Astrocyte of the hippocampus (primary cell): ENCODE results near the gene NELFE.
A peak's percentile ranks its signal among the peaks of the same experiment; 100 is the strongest.

Experiments
- DNase-seq: peaks from one replicate; pipeline ENCODE4 v3.0.0; 2011; ENCODE audit warnings: low read depth, low spot score

NELFE gene

DNA sequence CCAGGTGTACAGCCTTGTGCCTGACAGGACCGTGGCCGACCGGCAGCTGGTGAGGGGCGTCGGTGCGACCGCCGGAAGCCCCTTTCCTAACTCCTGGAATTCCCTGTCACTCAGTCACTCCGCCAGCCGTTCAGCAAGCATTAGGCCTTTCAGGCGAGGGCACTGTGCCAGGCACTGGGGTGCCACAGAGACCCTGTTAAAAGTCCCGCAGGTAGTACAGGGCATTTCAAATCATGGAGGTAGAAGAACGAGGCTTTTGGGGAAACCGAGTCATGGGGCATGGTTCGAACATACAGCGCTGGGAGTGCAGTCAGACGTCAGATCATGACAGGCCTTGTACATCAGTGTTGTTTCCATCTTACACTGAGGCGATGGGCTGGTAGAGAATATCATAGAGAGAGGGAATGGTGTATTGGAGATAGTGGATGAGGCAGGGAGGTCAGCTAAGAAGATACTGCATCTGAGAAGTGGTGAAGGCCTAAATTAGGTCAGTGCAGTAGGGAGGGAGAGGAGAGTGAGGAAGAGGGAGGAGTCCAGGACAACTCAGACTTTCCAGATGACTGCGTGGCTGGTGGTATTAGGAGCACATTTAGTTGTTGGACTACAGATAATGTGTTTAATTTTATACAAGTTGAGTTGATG is 14.1 kb upstream of the NELFE start:
- DNase-seq: peak; percentile 37

DNA sequence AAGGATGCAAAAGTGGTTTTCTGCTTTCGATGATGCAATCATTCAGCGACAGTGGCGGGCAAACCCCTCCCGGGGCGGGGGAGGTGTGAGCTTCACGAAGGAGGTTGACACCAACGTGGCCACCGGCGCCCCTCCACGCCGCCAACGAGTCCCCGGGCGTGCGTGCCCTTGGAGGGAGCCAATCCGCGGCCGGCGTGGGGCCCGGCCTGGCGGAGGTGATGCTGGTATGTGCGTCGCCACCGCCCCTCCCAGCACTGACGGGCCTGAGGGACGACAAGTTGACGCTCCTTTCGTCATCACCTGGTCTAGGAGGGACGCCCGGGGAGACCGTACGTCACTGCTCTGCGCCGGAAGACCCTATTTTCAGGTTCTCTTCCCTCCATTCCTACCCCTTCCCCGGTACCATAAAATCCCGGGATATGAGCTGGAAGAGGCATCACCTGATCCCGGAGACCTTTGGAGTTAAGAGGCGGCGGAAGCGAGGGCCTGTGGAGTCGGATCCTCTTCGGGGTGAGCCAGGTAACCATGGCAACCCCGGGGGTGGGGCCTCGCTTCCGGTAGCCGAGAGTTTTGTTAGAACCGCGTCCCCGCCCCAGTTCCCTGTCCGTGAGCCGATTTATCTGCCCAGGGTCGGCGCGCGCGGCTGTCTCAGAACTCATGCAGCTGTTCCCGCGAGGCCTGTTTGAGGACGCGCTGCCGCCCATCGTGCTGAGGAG is 13.4 kb upstream of the NELFE start, which contains the start of gene DXO:
Gene DXO (minus strand): TSS at position 146 of the 716 bp plus-strand sequence. CDS start 463 bp downstream, outside the sequence.
- DNase-seq: peak; percentile 99

DNA sequence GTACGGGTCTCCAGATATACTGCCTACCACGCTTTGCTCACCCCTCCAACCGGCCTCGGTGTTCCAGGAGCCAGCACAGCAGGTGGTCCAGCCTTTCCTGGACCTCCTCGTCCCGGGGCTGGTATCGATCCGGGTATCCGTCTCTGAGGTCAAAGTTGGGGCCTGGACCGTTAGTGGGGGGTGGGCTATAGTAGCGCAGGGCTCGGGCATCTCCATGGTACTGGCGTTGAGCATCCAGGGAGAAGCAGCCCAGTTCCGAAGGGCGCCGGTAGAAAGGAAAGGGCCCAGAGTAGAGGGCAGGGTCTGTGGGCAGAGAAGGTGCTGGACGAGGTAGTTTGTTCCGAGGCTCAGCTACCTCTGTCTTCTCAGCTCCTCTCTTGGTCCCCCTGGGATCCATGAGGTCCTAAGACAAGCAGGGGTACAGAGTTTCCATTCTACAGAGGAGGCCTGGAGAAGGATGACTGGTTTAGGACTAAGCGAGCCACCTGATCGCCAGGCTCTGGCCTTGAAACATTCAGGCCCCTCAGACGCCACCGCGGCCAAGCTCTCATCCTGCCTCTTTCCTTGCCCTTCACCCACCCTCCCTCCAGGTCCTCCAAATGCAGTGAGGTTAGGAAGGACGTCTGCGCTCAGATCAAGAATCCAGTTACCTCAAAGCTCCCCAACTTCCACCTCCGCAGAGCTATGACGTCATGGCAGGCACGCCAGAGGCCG is 12.7 kb upstream of the NELFE start:
- DNase-seq: no peak

DNA sequence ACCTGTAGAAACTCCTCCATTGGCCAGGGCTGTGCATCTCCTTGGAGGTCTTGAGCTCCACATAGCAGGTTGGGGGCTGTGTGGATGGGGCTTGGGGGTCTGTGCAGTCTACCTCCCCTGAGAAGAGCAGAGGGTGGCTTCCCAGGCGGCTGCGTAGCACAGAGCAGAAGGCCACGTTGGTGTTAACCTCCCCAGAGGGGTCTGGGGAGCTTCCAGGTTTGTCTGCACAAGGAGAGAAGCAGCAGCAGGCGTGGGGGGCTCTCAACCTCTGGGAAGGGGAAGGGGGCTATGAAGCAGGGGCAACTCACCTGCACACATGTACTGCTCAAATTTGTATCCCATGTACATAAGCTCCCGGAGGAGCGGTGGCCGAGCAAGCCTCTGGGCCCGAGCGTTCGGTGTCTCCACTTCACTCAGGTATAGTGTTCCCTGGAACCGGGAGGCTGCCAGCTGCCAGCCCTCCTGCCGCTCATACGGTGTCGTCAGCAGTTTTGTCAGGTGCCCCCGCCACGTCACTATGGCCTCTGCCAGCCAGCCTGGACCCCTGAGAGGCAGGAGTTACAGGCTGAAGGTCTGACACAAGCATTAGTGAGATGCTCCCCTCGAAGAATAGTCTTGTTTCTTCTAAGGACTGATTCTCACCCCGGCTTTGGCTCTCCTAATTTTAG is 12.0 kb upstream of the NELFE start:
- no peak for DNase-seq

DNA sequence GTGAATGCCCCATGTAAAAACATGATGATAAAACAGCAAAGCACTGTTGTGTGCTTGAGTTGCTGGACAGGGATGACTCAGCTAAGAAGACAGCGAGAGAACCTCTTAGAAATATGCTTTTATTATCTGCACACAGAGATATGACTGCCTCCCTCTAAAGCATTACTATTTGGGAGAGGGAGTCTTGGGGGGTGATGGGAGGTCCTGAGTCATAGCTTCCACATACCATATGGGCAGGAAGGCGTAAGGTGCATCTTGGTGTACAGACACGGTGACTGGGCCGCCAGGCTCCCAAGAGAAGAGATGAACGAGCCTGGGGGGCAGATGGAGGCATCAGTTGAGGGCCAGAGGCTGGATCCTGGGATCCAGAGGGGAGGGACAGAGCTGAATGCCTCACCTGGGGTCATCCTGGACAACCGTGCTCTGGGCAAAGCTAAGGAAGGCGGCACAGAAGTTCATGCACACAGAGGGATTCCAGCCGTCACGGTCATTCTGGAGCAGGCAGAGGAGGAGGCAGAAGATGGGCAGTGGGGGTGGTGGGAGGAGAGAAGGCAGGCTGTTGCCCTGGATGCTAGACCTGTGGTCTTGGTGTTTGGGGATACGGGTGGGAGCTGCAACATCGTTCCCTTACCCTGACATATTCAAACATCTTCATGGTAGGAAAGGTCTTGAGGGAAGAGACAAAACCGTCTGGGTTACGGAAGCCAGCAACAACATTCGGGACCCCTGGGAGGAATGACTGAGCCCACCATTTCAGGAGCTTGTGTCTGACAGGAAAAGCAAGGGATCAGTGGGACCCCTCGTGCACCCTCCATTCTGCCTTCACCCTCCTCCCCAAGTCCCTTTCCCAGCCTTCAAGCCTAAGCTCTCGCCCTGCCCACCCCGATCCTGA is 11.2 kb upstream of the NELFE start:
- peak; percentile 44 for DNase-seq

DNA sequence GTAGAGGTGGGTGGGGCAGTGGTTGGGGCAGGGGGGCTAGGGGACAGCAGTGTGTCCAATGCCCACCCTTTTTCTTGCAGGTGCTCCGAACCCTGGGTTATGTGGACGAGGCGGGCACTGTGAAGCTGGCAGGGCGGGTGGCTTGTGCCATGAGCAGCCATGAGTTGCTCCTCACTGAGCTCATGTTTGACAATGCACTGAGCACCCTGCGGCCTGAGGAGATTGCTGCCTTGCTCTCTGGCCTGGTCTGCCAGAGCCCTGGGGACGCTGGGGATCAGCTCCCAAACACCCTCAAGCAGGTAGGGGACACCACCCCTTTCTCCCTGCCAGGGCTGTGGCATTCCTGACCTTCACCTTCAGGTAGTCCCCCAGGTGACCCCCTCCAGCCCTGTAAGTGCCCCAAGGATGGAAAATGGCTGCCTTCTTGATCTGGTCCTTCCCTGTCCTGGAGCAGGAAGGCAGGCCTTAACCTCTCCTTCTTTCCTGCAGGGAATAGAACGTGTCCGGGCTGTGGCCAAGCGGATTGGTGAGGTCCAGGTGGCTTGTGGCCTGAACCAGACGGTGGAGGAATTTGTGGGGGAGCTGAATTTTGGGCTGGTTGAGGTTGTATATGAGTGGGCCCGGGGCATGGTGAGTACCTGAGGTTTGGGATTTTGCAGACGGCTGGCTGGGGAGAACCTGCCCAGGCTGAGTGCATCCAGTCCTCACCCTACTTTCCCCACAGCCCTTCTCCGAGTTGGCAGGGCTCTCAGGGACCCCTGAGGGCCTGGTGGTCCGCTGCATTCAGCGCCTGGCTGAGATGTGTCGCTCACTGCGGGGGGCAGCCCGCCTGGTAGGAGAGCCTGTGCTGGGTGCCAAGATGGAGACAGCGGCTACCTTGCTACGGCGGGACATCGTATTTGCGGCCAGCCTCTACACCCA is 10.3 kb upstream of the NELFE start:
- DNase-seq: no peak

DNA sequence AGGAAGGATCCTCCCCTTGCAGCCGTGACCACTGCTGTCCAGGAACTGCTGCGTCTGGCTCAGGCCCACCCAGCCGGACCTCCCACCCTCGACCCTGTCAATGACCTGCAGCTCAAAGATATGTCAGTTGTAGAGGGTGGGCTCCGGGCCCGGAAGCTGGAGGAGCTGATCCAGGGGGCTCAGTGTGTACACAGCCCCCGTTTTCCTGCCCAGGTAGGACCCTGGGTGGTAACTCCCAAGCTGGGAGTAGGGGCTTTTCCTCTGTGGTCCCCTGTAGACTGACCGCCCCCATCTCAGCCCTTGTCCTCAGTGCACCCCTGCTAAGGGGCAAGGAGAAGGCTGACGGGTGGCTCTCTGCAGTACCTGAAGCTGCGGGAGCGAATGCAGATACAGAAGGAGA is 9.6 kb upstream of the NELFE start:
- DNase-seq: no peak

DNA sequence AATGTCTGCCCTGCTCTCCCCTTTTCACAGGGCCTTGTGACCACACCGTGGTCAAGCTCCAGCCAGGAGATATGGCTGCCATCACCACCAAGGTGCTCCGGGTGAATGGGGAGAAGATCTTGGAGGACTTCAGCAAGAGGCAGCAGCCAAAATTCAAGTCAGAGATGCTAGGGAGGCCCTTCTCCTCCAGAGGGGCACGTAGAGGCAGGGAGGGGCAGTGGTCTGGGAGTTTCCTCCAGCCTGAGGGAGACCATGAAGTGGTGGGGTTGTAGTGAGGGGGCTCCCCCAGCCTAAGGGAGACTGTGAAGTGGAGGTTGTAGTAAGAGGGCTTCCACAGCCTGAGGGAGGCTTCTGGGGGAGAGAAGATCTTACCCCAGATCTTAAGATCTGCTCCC is 9.2 kb upstream of the NELFE start:
- no peak for DNase-seq

DNA sequence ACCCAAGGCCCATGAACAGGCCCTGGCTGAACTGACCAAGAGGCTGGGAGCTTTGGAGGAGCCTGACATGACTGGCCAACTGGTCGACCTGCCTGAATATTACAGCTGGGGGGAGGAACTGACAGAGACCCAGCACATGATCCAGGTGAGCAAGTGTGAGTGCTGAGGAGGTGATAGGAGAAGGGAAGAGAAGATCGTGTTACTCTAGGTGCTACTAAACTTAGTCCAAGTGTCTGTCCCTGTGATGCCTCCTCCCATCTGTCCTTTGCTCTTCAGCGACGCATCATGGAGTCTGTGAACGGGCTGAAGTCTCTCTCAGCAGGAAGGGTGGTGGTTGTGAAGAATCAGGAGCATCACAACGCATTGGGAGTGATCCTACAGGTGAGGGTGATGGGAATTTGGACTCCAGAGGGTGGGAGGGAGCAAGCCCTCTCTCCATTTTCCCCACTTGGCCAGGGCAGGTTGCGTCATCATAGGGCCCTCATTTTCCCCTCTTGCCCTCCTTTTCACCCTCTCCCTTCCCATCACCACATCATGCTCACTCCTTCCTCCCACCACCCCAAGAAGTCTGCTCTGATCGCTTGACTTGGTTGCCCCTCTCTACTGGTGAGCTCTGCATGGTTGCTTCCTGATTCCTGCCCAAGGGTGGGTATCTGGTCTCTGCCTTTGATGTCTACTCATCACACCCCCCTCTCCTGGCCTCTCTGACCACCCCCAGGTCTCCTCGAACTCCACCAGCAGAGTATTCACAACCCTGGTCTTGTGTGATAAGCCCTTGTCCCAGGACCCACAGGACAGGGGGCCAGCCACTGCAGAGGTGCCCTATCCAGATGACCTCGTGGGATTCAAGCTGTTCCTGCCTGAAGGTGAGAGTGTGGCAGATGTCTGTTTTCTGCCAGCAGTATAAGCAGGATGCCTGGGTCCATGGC is 8.5 kb upstream of the NELFE start:
- no peak for DNase-seq

DNA sequence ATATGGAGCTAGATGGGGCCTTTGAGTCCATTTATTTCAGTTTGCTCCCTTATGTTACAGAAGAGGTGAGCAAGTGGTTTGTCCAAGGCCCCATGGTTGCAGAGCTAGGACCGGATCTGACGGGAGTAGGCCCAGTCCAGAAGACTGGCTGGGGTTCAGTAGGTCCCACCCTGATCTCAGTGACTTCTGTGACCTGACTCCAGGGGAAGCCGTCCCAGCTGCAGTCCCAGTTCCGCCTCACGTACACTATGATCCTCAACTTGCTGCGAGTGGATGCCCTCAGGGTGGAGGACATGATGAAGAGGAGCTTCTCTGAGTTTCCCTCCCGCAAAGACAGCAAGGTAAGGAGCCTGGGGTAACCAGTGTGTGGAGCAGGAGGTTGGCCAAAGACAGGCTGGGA is 7.7 kb upstream of the NELFE start:
- DNase-seq: no peak

DNA sequence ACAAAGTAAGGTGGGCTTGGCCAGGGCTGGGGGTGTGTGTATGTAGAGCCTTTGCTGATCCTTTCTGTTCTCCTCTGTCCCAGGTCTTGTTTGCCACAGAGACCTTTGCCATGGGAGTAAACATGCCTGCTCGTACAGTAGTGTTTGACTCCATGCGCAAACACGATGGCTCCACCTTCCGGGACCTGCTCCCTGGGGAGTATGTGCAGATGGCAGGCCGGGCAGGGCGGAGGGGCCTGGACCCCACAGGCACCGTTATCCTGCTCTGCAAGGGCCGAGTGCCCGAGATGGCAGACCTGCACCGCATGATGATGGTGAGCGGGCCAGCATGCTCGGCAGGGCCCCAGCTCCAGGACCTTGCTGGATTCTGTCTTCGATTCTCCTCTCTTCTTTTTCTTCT is 6.9 kb upstream of the NELFE start:
- no peak for DNase-seq

DNA sequence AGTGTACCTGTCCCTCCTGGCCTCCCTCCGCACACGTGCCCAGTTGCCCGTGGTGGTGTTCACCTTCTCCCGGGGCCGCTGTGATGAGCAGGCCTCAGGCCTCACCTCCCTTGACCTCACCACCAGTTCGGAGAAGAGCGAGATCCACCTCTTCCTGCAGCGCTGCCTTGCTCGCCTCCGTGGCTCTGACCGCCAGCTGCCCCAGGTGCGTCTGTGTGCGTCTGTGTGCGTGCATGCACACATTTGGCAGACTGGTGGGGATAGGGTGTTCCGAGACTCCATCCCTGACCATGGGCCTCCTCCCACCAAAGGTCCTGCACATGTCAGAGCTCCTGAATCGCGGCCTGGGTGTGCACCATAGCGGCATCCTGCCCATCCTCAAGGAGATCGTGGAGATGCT is 5.2 kb upstream of the NELFE start:
- no peak for DNase-seq

DNA sequence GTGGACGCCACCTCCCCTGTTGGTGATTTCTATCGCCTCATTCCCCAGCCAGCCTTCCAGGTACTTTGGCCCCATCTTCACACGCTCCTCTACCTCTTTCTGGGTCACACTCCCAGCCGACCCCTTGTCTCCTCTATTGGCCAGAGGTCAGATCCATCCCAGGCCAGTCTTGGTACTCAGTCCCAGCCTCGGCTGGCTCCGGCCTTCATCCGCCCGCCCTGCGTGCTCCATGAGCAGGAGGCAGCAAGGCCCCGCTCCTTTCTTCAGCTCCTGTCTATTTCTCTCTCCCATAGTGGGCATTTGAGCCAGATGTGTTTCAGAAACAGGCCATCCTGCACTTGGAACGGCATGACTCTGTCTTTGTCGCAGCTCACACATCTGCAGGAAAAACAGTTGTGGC is 2.8 kb upstream of the NELFE start:
- DNase-seq: no peak

DNA sequence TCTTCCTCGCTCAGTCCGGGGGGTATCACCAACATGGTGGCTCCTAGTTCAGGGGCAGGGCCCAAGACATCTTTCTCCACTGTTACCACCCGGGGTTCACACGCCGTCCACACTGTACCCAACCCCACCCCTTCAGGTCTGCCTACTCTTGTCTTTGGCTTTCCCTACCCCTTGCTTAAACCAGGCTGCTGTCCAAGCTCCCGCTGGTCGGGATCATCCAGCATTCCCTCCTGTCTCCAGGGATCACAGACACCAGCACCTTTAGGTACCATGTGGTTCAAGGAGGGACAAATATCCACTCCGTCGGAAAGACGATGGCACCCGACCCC is 395 bp downstream of the NELFE start:
- DNase-seq: no peak

DNA sequence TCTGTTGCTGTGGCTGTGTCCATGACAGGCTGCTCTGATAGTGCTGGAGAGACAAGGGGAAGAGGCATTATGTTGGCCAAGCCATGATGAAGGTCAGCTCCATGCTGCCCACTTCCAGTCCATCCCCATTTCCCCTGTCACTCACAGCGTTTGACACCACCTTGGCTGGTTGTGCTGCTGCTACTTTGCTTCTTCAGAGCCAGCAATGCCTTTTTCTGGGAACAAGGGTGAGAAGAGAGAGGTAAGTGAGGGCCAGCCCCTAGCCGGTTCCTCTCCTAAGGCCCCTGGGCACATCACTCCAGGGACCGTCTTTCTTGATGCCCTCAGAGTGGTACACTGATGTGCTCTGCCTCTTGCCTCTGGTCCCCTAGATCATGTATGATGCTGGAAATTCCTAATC is 2.0 kb downstream of the NELFE start:
- DNase-seq: no peak

DNA sequence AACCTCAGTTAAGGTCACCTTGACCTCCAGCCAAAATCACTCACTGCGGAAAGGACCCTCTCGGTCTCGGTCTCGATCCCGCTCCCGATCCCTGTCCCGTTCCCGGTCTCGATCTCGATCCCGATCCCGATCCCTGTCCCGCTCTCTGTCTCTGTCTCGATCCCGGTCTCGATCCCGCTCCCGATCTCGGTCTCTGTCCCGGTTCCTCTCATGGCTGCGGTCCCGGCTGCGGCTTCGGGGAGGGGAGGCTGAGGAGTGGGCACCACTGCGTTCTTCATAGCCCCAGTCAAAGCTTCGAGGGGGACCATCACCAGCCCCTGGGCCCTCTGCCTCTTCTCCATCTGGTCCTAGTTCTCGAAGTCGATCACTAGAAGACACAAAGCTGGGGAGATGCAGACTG is 4.3 kb downstream of the NELFE start:
- no peak for DNase-seq

DNA sequence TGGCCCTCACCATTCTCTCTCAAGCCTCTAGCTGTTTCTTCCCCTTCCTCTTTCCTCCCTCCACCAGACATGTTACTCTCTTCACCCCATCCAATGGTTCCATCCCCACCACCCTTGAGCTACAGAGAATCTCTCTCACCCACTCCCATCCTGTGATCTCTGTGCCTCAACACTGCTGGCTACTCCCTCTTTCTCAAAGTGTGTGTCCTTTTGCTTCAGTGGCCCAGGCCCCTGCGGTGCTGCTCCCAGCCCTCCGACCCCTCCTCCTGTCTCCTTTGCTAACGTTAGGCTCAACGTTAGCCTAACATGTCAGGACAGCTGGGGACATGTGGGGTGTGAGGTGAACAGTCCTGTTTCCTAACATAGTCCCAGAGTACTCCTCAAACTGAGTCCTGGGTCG is 5.9 kb downstream of the NELFE start:
- DNase-seq: no peak

DNA sequence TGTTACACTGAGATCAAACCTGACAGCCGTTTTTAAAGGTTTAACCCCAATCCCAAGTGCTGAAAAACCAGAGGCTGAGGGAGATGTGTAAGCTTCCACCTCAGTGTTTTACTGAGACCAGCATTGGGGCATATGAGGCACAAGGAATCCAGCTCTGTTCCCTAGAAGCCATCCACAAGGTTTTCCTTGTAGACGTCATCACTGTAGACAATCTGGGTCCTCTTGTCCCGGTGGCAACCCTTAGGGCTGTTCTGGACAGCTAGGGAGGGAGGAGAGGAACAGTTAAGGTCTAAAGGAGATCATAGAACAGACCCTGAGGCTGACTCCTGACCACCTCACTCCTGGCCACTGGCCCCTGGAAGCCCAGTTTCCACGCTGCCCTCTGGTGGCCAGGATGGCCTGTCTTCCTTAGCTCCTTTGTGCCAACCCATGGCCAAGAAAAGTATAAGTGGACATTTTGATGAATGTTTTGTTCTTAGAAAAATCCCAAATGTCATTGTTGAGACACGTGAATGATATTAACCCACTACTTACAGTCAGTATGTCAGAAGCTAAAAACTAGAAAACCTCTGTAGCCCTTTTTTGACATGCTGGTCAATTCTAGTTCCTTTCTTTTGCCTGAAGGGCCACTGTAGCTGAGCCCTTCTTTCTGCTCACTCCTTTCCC is 6.5 kb downstream of the NELFE start:
- DNase-seq: peak; percentile 79
